Heart left ventricle (tissue), 16 donors: ENCODE results near the gene NOX4. TPM values are rescaled to one million over a fixed set of nuclear protein-coding genes. Genes with fewer than 3 reads are reported as not detected.
"Not testable (repeated sequence)": the region's sequence is repeated elsewhere in the genome, so short reads cannot be mapped to it uniquely, and the experiment has no call there.

Source experiments
- ATAC-seq, 4 donors: fragments of 200-7000 bp; cut with Tn5 transposase; one replicate each; pipeline ENCODE4 v1.9.1; 2020 to 2022; ENCODE audit warnings: moderate library complexity in 4 of 4, mild to moderate bottlenecking in 3 of 4, moderate number of reproducible peaks in 1 of 4
- DNase-seq, 5 donors: peaks; one replicate each; pipeline ENCODE4 v3.0.0-alpha.2; 2020
- H3K27ac ChIP-seq, 12 donors: fragments of 200-600 bp; sonication (generic) in 4 of 12; one replicate each; pipeline versions ENCODE4 v1.5.0 to v1.8.0; 2016 to 2022; ENCODE audit warnings: mild to moderate bottlenecking in 2 of 12
- H3K27me3 ChIP-seq, 9 donors: fragments of 200-600 bp; sonication (generic) in 2 of 9; one replicate each; pipeline versions ENCODE4 v1.5.1 to v1.8.0; 2016 to 2022; ENCODE audit warnings: mild to moderate bottlenecking in 3 of 9
- H3K36me3 ChIP-seq, 9 donors: fragments of 200-600 bp; sonication (generic) in 2 of 9; one replicate each; pipeline versions ENCODE4 v1.5.0 to v1.8.0; 2018 to 2022; ENCODE audit warnings: mild to moderate bottlenecking in 2 of 9
- H3K4me1 ChIP-seq, 12 donors: fragments of 200-600 bp; sonication (generic) in 4 of 12; one replicate each; pipeline versions ENCODE4 v1.5.0 to v1.8.0; 2016 to 2022; ENCODE audit warnings: mild to moderate bottlenecking in 3 of 12
- H3K4me3 ChIP-seq, 12 donors: fragments of 200-600 bp; sonication (generic) in 4 of 12; one replicate each; pipeline versions ENCODE4 v1.5.0 to v1.8.0; 2017 to 2022; ENCODE audit warnings: mild to moderate bottlenecking in 9 of 12, moderate library complexity in 4 of 12
- H3K9me3 ChIP-seq, 12 donors: fragments of 200-600 bp; sonication (generic) in 4 of 12; one replicate each; pipeline versions ENCODE4 v1.5.0 to v1.8.0; 2016 to 2022; ENCODE audit warnings: mild to moderate bottlenecking in 1 of 12
- POLR2A ChIP-seq, 2 donors: fragments of 450-650 bp; IDR thresholded peaks; one replicate each; pipeline ENCODE4 v1.6.1; 2017; ENCODE audit warnings: antibody characterized with exemption in 2 of 2, mild to moderate bottlenecking in 2 of 2, moderate library complexity in 2 of 2
- WGBS, 4 donors: extraction: QIAGEN DNeasy Blood & Tissue Kit in 2 of 4; methylation state at CpG; one replicate each; pipeline versions ENCODE4 v1.1.5 to v1.1.7; 2013 to 2018; 5-methylcytosine and 5-hydroxymethylcytosine counted together
- intact Hi-C, 10 donors: fragments of 100-400 bp; cut with DNase I; formaldehyde crosslinking; loops; one replicate each; pipeline versions ENCODE4 v1.11.1 to v1.14.2; 2022
- polyA plus RNA-seq, 2 donors: library from polyadenylated mRNA; stranded (reverse); fragments of 200-250 nt; gene quantifications; one replicate each; pipeline ENCODE4 v1.2.3, GENCODE V29; 2013
- total RNA-seq, 9 donors: library from RNA; depleted of rRNA in 2 of 9; stranded (reverse); fragments of >200 nt in 2 of 9; fragmentation: NEBNext Ultra II Directional in 3 of 9; extraction: Animal tissue kit (Norgen Biotek cat#: 25700) in 3 of 9; gene quantifications; one replicate each; pipeline versions ENCODE4 v1.1.0 to v1.2.4, GENCODE V29; 2016 to 2023
- TF ChIP-seq, protein P1 (sequence below), 12 donors: fragments of 200-600 bp; sonication (generic) in 4 of 12; IDR thresholded peaks; one replicate each; pipeline versions ENCODE4 v1.5.0 to v1.8.0; 2018 to 2022; ENCODE audit warnings: antibody characterized with exemption in 12 of 12, mild to moderate bottlenecking in 5 of 12
- donor health status: ischemic (EF 13 %, LVEDD 7.1; RV severe dilation, severe dysfunction).
- donor health status: healthy with polysubstance abuse.
- donor health status: DM: no; HTN: yes; CAD: no.
- donor health status: DM: no; HTN: no; CAD: no.
- donor health status: ischemic (EF 25% LVEDD 6.9; RV normal size, moderate dysfunction).
- donor health status: ischemic (EF 25% LVEDD 5.7; RV mildly dilated, moderate dysfunction).
- donor health status: healthy.
- donor health status: DM: yes; HTN: yes; CAD: no.
- donor health status: ischemic (EF 35%, LVEDD 5.7; RV mildly dilated, moderate dysfunction).
- donor health status: nonischemic (EF 11% LVEDD 7.7; RV severe dilation, severe dysfunction).
- donor health status: DM: yes; HTN: yes; CAD: no.
- donor health status: PGD.
- donor health status: ischemic (EF 29% LVEDD 5.4; RV normal size, mild dysfunction).
- donor health status: nonischemic (EF 23%, LVEDD 6.1; RV moderate dilation, normal function).

Gene NOX4
- total and polyA plus RNA-seq, 11 donors: 2.1 to 8.6 (median 2.8) TPM

DNA sequence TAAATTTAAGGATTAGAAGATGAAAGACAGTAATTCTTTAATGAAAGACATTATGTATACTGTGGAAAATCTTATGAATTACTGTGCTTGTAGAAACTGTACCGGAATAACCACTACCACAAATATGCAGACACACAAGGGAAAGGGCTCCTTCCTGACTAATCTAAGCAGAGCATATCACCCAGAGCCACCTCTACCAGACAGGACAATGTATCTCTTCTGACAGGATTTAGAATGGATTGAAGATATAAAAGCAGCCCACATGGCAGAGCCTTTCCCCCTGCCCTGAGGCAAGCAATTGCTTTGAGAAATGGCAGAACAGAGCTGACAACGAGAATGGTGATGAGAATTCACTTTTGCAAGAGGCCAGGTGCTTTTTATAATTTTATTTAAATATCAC lies 144.1 kb downstream of the NOX4 start:
- intact Hi-C loops: loop anchor here in 1 of 10 donors (10.0 kb wide), 1 partner anchor 138 kb away; no protein-coding TSS in a partner anchor
- Histone ChIP-seq H3K4me3 (no peak overlapping the region), H3K27me3 (no peaks in the 10 kb centered on the region), H3K36me3 (no peaks in the 10 kb centered on the region), H3K4me1 (peaks cover 0 to 7% (median 0%) of the 10 kb centered on the region in 12 donors), H3K27ac (no peak overlapping the region), H3K9me3 (no peaks in the 10 kb centered on the region)
- TF ChIP-seq POLR2A (IDR thresholded peaks at IDR 0.05): no peak
- TF ChIP-seq, protein P1, sequence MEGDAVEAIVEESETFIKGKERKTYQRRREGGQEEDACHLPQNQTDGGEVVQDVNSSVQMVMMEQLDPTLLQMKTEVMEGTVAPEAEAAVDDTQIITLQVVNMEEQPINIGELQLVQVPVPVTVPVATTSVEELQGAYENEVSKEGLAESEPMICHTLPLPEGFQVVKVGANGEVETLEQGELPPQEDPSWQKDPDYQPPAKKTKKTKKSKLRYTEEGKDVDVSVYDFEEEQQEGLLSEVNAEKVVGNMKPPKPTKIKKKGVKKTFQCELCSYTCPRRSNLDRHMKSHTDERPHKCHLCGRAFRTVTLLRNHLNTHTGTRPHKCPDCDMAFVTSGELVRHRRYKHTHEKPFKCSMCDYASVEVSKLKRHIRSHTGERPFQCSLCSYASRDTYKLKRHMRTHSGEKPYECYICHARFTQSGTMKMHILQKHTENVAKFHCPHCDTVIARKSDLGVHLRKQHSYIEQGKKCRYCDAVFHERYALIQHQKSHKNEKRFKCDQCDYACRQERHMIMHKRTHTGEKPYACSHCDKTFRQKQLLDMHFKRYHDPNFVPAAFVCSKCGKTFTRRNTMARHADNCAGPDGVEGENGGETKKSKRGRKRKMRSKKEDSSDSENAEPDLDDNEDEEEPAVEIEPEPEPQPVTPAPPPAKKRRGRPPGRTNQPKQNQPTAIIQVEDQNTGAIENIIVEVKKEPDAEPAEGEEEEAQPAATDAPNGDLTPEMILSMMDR (IDR thresholded peaks at IDR 0.05): no peak
- ATAC-seq: no peak
- DNase-seq: no peak
- WGBS, 4 donors: 87 to 96% (median 90%) methylated on average over 2 of the region's 2 CpGs

DNA sequence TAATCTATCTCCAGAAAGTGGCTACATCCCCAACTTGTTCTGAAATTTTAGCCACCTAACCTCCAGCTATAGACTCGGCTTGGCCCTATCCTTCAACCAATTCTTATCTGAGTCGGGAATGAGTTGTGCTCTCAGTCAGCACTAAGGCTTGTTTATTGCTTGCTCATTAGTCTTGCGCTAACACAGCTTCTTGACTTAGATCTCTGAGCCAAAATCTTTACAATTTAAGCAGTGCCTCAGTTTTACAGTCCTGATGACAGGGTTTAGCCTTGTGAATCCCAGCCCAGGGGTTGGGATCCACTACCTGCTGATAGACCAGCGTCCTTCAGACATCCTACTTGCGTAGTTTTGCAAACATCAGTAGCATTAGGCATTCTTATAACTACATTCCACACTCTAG lies 144.6 kb downstream of the NOX4 start:
- Histone ChIP-seq H3K36me3 (no peaks in the 10 kb centered on the region), H3K4me3 (no peak overlapping the region), H3K27me3 (no peaks in the 10 kb centered on the region), H3K9me3 (no peaks in the 10 kb centered on the region), H3K4me1 (peaks cover 0 to 8% (median 0%) of the 10 kb centered on the region in 12 donors), H3K27ac (no peak overlapping the region)
- intact Hi-C loops: loop anchor here in 1 of 10 donors (10.0 kb wide), 1 partner anchor 138 kb away; no protein-coding TSS in a partner anchor
- no peak for ATAC-seq
- DNase-seq: no peak
- TF ChIP-seq, protein P1 (IDR thresholded peaks at IDR 0.05): no peak
- TF ChIP-seq POLR2A (IDR thresholded peaks at IDR 0.05): no peak
- 88 to 96% (median 89%) methylated on average over 5 of the region's 5 CpGs for WGBS, 4 donors

- H3K36me3 ChIP-seq, H3K9me3 ChIP-seq, H3K27me3 ChIP-seq, H3K4me3 ChIP-seq: not testable (repeated sequence)
- peak; percentile 84 to 93 (median 90) for ATAC-seq
- DNase-seq: peak in 4 of 5 donors; percentile 32 to 76 (median 56)
- Histone ChIP-seq H3K27ac (peak overlapping the region in 10 of 12 donors; percentile 20 to 82 (median 63)), H3K4me1 (peaks cover 0 to 19% (median 0%) of the 10 kb centered on the region in 12 donors)
- intact Hi-C loops: loop anchor here in 1 of 10 donors (10.0 kb wide), 1 partner anchor 142 kb away; no protein-coding TSS in a partner anchor
- 44 to 66% (median 50%) methylated on average over 3 of the region's 3 CpGs for WGBS, 4 donors
Observed at GRCh38 chr11:89342880-89343572, 148.1 kb downstream of the NOX4 start.

DNA sequence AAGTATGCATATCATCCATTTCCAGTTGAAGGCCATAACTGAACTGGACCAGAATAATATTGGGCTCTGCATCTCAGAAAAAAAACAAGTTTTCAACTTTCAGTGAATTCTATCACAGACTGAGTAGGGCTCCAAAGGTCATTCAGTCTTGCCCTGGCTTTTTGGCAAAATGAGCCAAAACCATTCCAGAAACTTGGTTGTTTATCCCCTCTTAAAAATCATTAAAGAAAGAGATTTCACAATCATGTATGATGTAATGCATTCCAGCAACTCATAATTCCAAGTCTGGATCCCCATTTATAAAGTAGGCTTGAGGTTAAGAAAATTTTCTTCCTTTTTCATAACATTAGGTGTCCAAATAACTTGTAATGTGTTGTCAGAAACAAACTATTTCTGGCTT lies 150.7 kb downstream of the NOX4 start:
- H3K4me1 ChIP-seq: peaks cover 0 to 19% (median 0%) of the 10 kb centered on the region in 12 donors
- H3K4me3 ChIP-seq, H3K36me3 ChIP-seq, H3K9me3 ChIP-seq, H3K27me3 ChIP-seq: not testable (repeated sequence)
- DNase-seq (peak in 1 of 5 donors; percentile 8), ATAC-seq (peak; percentile 43 to 78 (median 68))
- intact Hi-C loops: loop anchor here in 1 of 10 donors (10.0 kb wide), 1 partner anchor 144 kb away; no protein-coding TSS in a partner anchor
- peak overlapping the region in 7 of 12 donors; percentile 47 to 82 (median 66) for H3K27ac ChIP-seq

- intact Hi-C loops: loop anchor here in 7 of 10 donors (10.0 kb wide), 1 partner anchor 277 kb away; no protein-coding TSS in a partner anchor
- peak overlapping the region in 1 of 12 donors; percentile 15 for H3K27ac ChIP-seq
- not testable (repeated sequence) for H3K36me3 ChIP-seq, ATAC-seq, H3K27me3 ChIP-seq, DNase-seq, H3K4me3 ChIP-seq, H3K9me3 ChIP-seq
- 34 to 47% (median 36%) methylated on average over 2 of the region's 2 CpGs for WGBS, 4 donors
- H3K4me1 ChIP-seq: peaks cover 0 to 19% (median 0%) of the 10 kb centered on the region in 12 donors
Observed at GRCh38 chr11:89338073-89338472, 153.1 kb downstream of the NOX4 start.

DNA sequence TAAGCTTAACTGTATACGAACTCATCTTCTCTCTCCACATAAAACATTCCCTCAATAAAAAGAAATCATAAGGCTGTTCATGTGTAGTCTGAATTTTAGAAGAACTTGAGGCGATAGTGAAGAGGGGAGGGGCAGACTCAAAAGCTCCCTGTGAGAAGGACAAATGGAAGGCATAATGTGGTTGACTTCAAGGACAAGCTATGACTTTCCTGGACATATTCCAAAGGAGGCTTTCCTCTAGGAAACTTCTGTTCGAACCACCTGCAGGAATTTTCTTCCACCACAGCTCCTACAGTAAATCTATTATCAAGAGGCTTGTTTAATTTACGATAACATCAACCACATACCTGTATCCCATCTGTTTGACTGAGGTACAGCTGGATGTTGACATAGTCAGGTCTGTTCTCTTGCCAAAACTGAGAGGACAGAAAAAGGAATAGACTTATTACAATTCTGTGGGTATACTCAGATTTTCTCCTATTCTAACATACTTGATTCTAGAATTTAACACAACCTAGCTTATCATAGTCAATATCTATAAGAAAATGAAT lies 154.0 kb downstream of the NOX4 start:
- H3K4me1 ChIP-seq: peaks cover 0 to 13% (median 0%) of the 10 kb centered on the region in 12 donors
- not testable (repeated sequence) for H3K27me3 ChIP-seq, ATAC-seq, H3K36me3 ChIP-seq, H3K9me3 ChIP-seq, H3K27ac ChIP-seq, H3K4me3 ChIP-seq, DNase-seq
- 70 to 81% (median 79%) methylated on average over 4 of the region's 4 CpGs for WGBS, 4 donors
- intact Hi-C loops: loop anchor here in 7 of 10 donors (10.0 kb wide), 1 partner anchor 278 kb away; no protein-coding TSS in a partner anchor
